Stimulated activated CD8-positive, alpha-beta memory T cell treated with anti-CD3 and anti-CD28 coated beads, Interleukin-12 subunit alpha, Interleukin-12 subunit beta, amount 100 ng/mL, for 4 hours (primary cell): ENCODE data around the gene NABP1.

ENCODE experiments used
- DNase-seq: peaks from one replicate; pipeline ENCODE4 v3.0.0-alpha.2; 2020; ENCODE audit warnings: low read depth

The NABP1 gene

DNA sequence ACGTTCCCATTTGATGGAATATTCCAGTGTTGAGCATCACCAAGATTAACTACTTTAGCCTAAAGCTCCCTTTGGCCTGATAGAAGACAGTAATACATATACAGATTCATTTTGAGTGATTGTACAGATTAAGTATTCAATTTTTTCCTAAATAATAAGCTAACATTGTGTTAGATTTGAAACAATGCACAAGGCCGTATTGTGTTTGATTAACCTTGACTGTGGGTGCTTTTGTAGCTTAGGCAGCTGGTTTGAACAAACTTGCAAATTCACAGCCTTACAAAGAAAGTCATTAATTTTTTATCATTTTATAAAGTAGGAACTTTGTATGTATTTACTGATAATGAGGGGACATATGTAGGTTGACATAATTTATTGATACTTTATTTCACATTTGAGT, 29.6 kb downstream of the NABP1 start:
- no peak for DNase-seq

DNA sequence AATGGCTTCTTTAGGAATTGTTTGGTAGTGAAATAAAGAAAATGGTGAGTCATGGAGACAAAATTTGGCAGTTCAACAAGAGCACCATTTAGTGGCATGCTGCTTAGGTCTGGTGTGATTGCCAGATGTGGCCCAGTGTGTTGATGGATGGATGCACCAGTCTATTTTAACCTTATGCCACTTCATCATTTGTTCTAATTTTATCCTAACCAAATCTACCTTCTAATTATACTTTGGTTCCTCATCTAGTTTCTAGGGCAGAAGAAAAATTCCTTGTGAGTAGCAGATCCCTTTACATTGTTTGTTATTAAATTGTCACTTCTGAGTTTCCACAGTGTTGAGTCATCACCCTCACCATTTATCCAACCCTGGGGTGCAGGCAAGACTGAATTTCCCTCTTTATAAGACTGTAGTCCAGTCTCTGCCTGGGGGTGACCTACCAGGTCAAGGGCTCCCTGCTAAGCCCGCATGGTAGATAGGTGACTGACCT, 32.5 kb downstream of the NABP1 start:
- no peak for DNase-seq

DNA sequence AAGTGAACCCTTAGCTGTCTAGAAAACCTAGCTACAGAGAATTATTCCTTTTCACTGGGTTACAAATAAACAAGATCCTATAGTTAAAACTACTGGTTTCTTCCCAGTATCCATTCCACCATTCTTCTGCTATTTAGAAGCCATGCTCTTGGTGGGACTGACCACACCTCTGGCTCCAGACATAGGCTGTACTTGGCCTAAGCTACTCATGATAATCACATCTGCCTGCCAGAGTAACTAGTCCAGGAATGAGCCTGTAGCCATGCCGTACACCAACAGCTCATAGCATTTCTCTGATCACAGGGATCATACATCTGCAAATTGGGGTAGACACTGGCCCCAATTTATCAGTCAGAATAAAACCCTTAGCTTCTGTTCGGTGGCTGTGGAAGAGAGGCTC, 33.7 kb downstream of the NABP1 start:
- no peak for DNase-seq

DNA sequence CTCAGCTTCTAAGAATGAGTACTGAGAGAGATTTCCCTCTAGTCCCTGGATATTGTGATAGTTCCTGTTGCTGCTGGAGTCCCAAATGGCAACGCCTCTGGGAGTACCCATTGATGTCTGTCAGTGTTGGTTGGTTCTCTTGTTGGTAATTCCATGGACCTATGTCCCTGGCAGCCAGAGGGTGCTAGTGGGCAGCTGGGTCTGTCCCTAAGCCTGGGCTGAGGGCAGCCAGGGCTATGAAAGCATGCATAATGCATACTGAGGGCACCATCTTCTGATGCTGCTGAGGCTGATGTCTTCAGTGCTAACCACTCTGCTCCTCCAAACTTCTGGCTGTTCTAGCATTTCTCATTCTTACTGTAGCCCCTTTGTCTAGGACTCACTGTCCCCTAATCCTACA, 35.9 kb downstream of the NABP1 start:
- no peak for DNase-seq

DNA sequence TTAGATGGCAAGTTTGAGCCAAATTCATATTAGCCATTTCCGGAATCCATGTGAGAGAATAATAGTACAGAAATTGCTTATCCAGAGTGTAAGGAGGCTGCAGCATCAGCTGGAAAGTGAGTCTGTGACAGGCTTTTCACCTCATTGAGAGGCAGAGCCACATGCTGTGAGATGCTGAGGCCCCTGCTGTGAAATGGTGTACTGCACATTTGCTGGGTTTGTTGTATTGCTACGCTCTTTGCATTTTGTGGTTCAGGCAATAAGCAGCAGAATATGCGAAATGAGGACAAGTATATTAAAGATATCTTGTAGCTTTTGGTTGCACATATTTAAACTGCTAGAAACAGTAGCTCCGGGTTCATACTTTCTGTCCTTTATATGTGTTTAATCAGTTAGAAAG, 37.0 kb downstream of the NABP1 start:
- no peak for DNase-seq

DNA sequence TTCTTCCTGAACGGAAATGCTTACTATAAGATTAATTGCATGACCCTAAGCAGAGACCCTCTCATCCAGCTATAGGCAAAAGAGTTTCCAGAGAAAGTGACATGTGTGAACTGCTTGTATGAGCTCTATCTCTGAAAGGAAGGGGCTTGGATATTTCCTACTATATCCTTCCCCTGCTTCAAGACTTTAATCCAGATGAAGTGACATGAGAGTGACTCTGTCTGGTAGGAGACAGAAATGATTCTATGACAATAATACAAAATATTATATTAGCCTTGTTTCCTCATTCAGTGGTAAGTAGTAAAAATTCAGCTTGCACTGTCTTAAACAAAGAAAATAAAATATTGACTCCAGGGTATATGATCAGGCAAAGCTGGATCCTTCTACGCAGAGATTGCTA, 37.5 kb downstream of the NABP1 start:
- DNase-seq: no peak

DNA sequence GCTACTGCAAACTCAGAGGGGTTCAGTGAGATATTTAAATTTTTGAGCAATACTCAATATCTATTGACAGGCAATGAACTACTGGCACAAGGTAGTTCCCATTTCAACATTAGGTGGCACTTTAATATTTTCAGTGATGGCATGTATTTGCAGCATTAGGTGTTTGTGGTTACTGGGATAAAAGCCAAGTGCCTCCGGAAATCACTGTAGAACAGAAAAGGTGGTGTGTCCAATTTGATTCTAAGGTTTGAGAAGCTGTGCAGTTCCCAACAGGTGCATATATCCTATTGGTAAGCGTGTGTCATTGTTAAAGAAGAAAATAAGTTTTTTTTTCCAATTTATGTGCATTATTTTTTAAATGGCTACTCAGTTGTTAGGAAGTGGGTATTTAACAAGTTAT, 41.3 kb downstream of the NABP1 start:
- no peak for DNase-seq

DNA sequence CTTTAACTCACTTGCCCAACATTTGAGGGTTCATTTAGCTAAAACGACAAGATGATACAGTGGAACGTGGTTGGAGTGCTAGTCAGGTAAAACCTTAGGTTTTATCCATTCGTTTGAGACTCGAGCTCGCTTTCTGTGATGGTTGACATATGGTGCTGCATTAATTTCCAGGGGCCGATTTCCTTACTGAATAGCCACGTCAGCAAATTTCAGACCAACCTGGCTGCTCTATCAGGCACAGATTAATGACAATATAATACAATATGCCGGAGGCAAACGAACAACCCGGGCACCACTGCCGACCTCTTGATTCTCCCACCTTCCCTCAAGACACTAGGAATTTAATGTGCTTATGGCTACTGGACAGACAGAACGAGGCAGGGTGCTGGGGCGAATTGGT, 42.0 kb downstream of the NABP1 start:
- DNase-seq: no peak

DNA sequence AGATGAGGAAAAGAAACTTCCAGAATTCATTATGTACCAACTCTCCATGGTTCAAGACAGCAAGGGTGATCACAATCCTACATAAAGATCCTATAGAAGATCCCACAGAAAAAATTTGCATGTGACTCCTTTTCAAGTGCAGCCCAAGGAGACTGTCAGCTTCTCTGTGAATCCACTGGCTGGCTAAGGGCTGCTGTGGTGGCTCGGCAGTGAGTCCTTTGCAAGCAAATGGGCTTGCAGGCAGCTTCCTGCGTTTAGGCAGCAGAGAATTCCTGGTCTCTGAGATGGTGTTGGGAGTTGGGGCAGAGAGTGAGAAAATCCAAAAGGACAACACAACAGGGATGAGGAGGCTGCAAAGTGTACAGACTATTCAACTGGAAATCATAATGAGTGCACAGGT, 43.4 kb downstream of the NABP1 start:
- DNase-seq: no peak

DNA sequence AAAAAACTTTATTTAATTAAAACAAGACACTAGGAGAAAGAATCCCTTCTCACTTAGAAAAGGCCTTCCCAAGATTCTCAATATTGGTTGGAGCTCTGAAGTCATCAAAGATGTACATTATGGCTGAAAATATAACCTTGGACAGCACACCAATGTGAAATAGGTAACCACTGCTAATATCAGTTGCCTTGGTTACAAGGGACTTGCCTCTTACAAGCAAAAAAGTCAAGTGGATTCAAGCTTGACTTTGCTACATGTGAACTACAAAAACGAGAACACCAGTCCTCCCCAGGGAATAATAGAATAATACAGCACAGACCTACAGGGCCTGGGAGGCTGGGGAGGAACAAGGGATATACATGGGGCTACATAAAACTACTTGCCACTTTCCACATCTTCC, 46.1 kb downstream of the NABP1 start:
- DNase-seq: no peak

DNA sequence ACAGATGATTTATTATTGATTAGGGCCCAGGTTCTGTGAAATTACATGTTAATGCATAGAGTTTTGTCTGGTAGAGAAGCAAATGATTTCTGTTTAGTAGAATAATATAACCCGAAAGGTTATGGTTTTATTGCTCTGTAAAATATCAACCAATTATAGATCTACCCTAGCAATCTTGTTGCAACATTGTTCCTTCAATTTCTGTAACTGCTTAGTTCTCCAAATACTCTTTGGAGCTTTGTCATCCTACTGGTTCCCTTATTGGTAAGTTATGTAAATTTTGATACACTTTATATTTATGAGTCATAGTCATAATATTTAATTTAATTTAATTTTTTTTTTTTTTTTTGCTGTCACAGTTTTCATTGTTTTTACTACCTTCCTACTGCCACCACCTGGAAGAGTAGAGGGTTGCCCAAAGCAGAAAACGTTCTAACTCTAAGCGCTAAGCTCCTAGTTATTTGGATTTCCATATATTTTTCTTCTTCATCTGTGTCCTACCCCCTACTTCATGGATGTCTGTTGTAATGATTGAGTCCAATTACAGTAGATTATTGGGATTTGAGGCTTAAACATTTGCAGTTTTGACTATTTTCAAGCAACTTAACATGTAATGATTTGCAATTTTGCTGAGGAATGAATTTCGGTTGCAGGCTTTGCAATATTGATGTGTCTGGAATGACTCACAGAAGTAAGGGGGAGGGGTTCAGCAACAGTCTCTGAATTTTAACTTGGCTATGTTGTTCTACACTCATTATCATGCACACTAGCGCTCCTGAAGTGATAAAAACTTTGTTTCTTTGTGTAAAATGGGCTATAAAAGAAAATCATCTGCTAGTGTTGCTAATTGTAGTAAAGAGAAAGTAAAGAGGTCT, 51.1 kb downstream of the NABP1 start:
- no peak for DNase-seq

DNA sequence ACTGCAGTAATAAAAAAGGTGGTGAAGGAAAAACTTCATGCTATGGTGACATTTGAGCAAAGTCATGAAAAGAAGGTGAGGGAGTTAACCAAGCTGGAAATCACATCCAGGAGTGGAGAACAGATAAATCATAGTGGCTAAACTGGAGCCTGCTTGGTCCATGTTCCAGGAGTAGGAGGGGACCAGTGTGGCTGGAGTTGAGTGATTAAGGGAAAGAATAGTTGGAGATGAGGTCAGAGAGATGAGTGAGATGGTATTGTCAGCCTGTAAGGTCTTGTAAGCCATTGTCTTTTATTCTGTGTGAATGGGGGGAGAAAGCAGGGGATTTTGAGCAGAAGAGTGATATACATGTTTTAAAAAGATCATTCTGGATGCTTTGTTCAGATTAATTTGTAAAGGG, 52.3 kb downstream of the NABP1 start:
- DNase-seq: no peak
